Epithelial cell of esophagus (primary cell): ENCODE measurements around the gene TBC1D14.

Experiments used
- DNase-seq: peaks from one replicate; pipeline ENCODE4 v3.0.0; 2010; ENCODE audit warnings: low read depth
- H3K4me3 ChIP-seq: 2 replicates; pipeline ENCODE4 v1.5.1; 2011; ENCODE audit warnings: mild to moderate bottlenecking, low read length, control low read depth
- TF ChIP-seq, protein P1 (sequence below): IDR thresholded peaks from 2 replicates; pipeline ENCODE4 v1.5.1; 2011; ENCODE audit warnings: low read depth, mild to moderate bottlenecking, low read length, control low read depth, inconsistent platforms; ENCODE audit not compliant: insufficient read depth; ENCODE audit errors: missing control alignments

The TBC1D14 gene

DNA sequence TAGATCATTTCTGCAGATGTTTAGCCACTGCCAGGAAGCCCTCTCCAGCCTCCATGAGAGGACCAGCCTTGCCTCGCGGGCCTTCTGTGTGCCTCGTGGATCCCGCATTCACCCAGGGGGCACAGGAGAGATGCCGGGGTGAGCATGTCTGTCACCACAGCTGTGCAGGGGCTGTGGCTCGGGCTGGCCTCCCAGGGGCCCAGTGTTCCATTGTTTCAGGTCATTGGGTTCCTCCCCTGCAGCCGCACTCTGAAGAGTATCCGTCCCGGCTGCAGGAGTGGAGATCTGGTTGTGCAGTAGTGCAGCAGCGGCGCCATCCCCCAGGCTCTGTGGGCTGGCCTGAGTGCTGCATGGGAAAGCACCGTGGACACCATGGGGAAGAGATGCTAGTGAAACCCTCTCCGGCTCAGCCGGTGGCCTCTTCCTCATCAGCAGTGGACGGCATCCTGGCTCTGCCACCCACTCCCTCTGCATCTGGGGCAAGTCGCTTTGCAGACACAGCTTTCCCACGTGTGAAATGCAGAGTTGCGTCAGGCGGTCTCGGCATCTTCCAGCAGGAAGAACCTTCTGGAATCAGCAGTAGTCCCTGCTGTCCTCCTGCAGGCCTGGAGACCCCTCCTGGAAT, 29.1 kb downstream of the TBC1D14 start:
- no peak for DNase-seq
- TF ChIP-seq, protein P1, sequence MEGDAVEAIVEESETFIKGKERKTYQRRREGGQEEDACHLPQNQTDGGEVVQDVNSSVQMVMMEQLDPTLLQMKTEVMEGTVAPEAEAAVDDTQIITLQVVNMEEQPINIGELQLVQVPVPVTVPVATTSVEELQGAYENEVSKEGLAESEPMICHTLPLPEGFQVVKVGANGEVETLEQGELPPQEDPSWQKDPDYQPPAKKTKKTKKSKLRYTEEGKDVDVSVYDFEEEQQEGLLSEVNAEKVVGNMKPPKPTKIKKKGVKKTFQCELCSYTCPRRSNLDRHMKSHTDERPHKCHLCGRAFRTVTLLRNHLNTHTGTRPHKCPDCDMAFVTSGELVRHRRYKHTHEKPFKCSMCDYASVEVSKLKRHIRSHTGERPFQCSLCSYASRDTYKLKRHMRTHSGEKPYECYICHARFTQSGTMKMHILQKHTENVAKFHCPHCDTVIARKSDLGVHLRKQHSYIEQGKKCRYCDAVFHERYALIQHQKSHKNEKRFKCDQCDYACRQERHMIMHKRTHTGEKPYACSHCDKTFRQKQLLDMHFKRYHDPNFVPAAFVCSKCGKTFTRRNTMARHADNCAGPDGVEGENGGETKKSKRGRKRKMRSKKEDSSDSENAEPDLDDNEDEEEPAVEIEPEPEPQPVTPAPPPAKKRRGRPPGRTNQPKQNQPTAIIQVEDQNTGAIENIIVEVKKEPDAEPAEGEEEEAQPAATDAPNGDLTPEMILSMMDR = no peak
- no peak overlapping the region for H3K4me3 ChIP-seq

DNA sequence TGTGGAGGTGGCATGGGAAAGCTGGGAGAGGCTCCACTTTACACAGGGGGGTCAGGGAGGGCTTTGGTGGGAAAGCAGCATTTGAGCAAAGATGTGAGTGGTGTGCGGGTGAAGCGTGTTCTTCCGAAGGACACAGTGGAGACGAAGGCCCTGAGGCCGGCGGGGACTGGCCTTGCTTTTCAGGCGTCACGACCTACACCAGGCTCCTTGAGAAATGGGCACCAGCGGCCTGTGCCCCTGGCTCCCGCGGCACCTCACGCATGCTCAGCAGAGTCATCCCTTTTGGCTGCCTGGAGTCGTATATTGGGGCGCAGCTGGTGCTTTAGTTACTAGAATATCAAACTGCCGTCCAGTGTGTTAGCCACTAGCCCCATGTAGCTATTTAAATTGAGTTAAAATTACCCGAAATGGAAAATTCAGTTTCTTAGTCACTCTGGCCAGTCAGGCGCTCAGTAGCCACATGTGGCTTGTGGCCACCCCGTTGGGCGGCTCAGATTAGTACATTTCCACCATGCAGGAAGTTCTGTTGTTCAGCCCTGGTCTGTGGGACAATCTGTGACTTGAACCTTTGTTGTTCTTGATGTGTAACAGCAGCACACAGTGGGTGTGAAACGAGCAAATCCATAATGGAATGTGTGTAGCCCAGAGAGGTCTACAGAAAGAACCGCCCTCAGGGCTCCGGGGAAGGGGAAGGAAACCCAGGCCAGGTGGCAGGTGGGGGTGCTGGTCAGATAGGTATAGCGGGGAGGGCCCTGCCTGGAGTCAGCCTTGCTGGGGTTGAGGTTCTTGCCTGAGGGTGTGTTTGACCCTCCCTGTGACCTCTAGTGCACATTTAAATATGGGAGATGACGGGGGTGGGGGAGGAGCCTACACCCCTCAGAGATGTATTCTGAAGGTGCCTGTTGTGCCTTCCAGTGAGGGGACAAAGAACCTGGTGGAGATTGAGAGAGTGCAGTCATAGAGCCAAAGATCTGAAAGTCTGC, 30.4 kb downstream of the TBC1D14 start:
- TF ChIP-seq, protein P1 = no peak
- no peak overlapping the region for H3K4me3 ChIP-seq
- DNase-seq = no peak

DNA sequence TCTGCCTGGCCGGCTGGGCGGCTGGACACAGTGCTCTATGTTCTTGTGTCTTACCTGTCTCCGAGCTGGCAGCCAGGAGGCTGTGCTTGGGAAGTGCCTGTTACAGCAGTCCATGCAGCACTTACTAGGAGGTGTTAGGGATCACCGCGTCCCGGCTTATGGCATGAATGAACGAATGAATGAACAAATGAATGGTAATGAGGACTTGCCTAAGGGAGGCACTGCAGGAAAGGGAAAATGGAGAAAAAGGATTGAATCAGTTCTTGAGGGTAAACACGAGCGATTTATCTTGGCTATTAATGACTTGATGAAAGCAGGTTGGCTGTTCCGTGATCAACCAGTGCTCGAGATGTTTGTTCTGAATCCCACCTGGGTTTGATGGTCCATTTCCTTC, 31.1 kb downstream of the TBC1D14 start:
- no peak for DNase-seq
- H3K4me3 ChIP-seq = no peak overlapping the region
- TF ChIP-seq, protein P1 = no peak

DNA sequence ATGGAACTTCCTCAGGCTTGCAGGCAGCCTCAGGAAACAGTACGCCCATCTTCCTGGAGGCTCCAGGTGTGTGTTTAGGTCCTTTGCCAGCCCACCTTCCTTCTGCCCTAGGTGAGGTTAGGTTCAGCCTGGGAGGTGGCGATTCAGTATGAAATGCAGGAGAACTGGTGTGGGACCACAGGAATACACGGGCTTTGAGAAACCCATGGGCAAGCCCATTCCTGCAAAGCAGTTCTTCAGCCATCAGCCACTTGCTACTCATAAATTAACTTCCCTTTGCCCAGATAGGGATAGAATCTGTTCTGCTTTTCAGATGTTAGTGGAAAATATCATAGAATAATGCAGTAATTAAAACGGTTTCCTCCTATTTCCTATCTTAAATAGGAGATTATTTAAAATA, 32.2 kb downstream of the TBC1D14 start:
- TF ChIP-seq, protein P1 = no peak
- DNase-seq = peak; percentile 75
- H3K4me3 ChIP-seq = no peak overlapping the region

DNA sequence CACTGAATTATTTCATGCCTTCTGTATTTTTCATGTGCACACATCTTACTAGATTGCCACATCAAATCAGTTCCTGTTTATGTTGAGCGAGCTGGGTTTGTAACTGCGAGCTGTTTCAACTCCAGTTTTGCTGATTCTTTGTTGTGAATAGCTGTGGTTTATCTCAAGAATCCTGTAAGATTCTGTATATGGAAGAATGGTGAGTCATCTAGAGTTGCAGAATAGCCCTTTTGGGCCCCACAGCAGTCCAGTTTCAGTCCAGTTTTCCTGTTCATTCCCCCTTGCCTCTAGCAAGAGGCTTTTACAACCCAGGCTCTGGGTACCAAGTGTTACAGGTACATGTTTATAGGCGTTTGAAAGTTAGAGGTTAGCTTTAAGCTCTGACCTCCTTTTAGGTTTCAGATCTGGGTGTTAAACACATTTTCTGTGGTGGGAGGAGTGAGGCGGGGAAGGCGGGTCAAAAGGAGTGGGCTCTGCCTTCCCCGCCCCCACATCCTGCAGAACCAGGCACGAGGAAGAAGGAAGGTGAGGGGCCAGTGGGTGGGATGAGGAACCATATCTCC, 32.7 kb downstream of the TBC1D14 start:
- DNase-seq = peak; percentile 92
- no peak overlapping the region for H3K4me3 ChIP-seq

DNA sequence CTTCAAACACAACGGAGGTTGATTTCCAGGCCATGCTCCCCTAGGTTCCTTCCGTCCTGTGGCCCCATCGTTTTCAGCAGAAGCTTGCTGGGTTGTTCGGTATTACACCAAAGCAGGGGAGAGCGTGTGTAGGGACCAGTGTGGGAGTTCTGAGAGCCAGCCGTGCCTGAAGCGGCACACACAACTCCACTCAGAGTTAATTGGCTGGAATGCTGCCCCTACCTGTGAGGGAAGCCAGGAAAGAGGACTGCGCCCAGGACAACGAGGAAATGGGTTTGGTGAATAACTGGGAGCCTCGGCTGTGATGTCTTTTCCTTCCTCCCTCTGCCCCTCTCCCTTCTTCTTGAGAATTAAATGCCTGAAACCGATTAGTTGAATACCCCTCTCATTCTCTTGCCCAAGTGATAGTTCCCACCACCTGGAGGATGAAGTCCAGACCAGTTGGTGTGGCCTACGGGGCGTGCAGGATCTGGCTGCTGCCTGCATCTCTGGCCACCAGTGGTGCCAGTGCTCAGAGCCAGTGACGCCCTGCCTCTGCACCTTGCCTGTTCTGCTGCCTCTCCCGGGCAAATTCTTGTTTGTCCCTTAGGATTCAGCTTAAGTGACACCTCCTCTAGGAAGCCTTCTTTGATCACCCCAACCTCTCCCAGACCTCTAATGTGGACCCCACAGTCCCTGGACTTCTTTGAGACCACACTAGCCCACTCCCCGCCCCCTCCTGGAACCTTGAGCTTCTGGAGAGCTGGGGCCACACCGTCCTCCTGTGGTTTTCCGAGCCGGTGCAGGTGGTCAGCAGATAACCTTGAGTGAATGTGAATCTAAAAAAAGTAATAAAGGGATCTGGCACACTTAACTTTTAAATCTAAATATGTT, 33.6 kb downstream of the TBC1D14 start:
- no peak overlapping the region for H3K4me3 ChIP-seq
- TF ChIP-seq, protein P1 = no peak
- DNase-seq = peak; percentile 23

More for the DNA sequence above, 32.7 kb downstream of the TBC1D14 start:
- TF ChIP-seq, protein P1 = no peak
